ENCODE results near the gene ANKRD13C. TPM values are rescaled to one million over a fixed set of nuclear protein-coding genes. Genes with fewer than 3 reads are reported as not detected.

ANKRD13C gene
- total RNA-seq, 1 experiment from 2014 or later = 14.4 TPM

DNA sequence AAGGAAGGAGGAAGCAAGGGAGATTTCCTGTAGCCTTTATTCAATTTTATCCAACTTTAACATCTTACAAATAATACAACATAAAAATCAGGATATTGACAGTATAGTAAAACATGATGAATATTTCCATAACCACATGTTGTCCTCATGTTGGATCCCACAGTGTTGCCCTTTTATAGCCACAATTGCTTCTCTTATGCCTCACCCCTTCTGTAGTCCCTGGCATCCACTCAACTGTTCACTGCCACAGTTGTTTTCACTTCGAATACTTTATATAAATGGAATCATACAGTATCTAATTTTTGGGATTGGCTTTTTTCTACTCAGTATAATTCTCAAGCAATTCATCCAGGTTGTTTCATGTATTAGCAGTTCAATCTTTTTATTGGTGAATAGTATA is 88.6 kb downstream of the ANKRD13C start:
- peaks cover 14% of the 10 kb centered on the region for H3K36me3 Mint-ChIP-seq (ENCODE audit: insufficient read depth, unreplicated experiment)
- Histone ChIP-seq H3K4me3 (ENCODE audit: low read depth, low read length) (no peak overlapping the region), H3K9me3 (no peaks in the 10 kb centered on the region), H3K27me3 (replicated peaks; ENCODE audit: control insufficient read depth, insufficient read depth, low read length) (no peaks in the 10 kb centered on the region), H3K36me3 (ENCODE audit: control insufficient read depth, insufficient read depth, low read length) (no peaks in the 10 kb centered on the region), H3K4me1 (no peaks in the 10 kb centered on the region)
- H3K27me3 Mint-ChIP-seq (ENCODE audit: insufficient read depth, unreplicated experiment) = no peaks in the 10 kb centered on the region
- CTCF ChIA-PET = no interaction called here
- no TSS peak for BruUV-seq (replicated peaks)
- no peak overlapping the region for H3K4me3 Mint-ChIP-seq (ENCODE audit: unreplicated experiment)
- no peak overlapping the region for H3K27ac Mint-ChIP-seq (ENCODE audit: unreplicated experiment)
- TF ChIP-seq, protein P1, sequence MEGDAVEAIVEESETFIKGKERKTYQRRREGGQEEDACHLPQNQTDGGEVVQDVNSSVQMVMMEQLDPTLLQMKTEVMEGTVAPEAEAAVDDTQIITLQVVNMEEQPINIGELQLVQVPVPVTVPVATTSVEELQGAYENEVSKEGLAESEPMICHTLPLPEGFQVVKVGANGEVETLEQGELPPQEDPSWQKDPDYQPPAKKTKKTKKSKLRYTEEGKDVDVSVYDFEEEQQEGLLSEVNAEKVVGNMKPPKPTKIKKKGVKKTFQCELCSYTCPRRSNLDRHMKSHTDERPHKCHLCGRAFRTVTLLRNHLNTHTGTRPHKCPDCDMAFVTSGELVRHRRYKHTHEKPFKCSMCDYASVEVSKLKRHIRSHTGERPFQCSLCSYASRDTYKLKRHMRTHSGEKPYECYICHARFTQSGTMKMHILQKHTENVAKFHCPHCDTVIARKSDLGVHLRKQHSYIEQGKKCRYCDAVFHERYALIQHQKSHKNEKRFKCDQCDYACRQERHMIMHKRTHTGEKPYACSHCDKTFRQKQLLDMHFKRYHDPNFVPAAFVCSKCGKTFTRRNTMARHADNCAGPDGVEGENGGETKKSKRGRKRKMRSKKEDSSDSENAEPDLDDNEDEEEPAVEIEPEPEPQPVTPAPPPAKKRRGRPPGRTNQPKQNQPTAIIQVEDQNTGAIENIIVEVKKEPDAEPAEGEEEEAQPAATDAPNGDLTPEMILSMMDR (IDR thresholded peaks at IDR 0.05; ENCODE audit: insufficient read depth in 1 of 2, low read depth in 1 of 2, low read length in 1 of 2, severe bottlenecking in 1 of 2, unreplicated experiment in 1 of 2) = no peak
- POLR2A ChIA-PET = no interaction called here
- H3K9me3 Mint-ChIP-seq (ENCODE audit: unreplicated experiment) = no peaks in the 10 kb centered on the region
- no peak for DNase-seq
- intact Hi-C loops (cut with micrococcal nuclease; ENCODE audit: unreplicated experiment) = no loop called here
- H3K4me1 Mint-ChIP-seq (ENCODE audit: low read depth, unreplicated experiment) = no peaks in the 10 kb centered on the region

DNA sequence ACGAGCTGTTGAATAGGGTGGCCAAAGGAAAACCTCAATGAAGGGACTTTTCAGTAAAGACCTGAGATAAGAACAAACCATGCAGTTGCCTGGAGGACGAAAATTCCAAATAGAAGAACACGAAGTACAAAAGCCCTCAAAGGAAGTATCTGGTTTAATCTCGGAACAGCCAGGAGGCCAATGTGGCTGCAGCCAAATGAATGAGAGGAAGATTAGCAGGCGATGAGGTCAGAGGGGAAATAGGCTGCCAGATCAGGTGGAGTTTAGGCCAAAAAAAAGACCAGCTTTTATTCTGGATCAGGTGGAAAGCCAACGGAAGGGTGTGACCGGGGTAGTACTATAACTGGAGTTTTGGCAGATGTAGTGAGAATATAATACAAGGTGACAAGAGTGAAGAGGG is 89.7 kb downstream of the ANKRD13C start:
- POLR2A ChIA-PET = no interaction called here
- no peak overlapping the region for H3K27ac Mint-ChIP-seq (ENCODE audit: unreplicated experiment)

GRCh38 chr1:70256664-70257063 is 97.9 kb downstream of the ANKRD13C start:
- Mint-ChIP-seq H3K4me3 (ENCODE audit: unreplicated experiment) (no peak overlapping the region), H3K27ac (ENCODE audit: unreplicated experiment) (no peak overlapping the region), H3K36me3 (ENCODE audit: insufficient read depth, unreplicated experiment) (no peaks in the 10 kb centered on the region), H3K27me3 (ENCODE audit: insufficient read depth, unreplicated experiment) (no peaks in the 10 kb centered on the region), H3K9me3 (ENCODE audit: unreplicated experiment) (no peaks in the 10 kb centered on the region), H3K4me1 (ENCODE audit: low read depth, unreplicated experiment) (no peaks in the 10 kb centered on the region)
- Histone ChIP-seq H3K4me3 (ENCODE audit: low read depth, low read length) (no peak overlapping the region), H3K36me3 (ENCODE audit: control insufficient read depth, insufficient read depth, low read length) (no peaks in the 10 kb centered on the region), H3K9me3 (no peaks in the 10 kb centered on the region), H3K4me1 (no peaks in the 10 kb centered on the region), H3K27me3 (replicated peaks; ENCODE audit: control insufficient read depth, insufficient read depth, low read length) (no peaks in the 10 kb centered on the region)
- CTCF ChIA-PET = no interaction called here
- intact Hi-C loops (cut with micrococcal nuclease; ENCODE audit: unreplicated experiment) = loop anchor here (10.0 kb wide), 1 partner anchor 258 kb away; no protein-coding TSS in a partner anchor
- POLR2A ChIA-PET = no interaction called here
- no peak for DNase-seq
- TF ChIP-seq, protein P1 (IDR thresholded peaks at IDR 0.05; ENCODE audit: insufficient read depth in 1 of 2, low read depth in 1 of 2, low read length in 1 of 2, severe bottlenecking in 1 of 2, unreplicated experiment in 1 of 2) = no peak
- BruUV-seq (replicated peaks) = no TSS peak

More for the DNA sequence above, 89.7 kb downstream of the ANKRD13C start:
- Mint-ChIP-seq H3K36me3 (ENCODE audit: insufficient read depth, unreplicated experiment) (peaks cover 14% of the 10 kb centered on the region), H3K4me1 (ENCODE audit: low read depth, unreplicated experiment) (no peaks in the 10 kb centered on the region), H3K27me3 (ENCODE audit: insufficient read depth, unreplicated experiment) (no peaks in the 10 kb centered on the region), H3K9me3 (ENCODE audit: unreplicated experiment) (no peaks in the 10 kb centered on the region), H3K4me3 (ENCODE audit: unreplicated experiment) (no peak overlapping the region)
- DNase-seq = no peak
- no peaks in the 10 kb centered on the region for H3K27me3 ChIP-seq (replicated peaks; ENCODE audit: control insufficient read depth, insufficient read depth, low read length)
- no TSS peak for BruUV-seq (replicated peaks)
- H3K4me1 ChIP-seq = no peaks in the 10 kb centered on the region
- H3K4me3 ChIP-seq (ENCODE audit: low read depth, low read length) = no peak overlapping the region
- TF ChIP-seq, protein P1 (IDR thresholded peaks at IDR 0.05; ENCODE audit: insufficient read depth in 1 of 2, low read depth in 1 of 2, low read length in 1 of 2, severe bottlenecking in 1 of 2, unreplicated experiment in 1 of 2) = no peak
- intact Hi-C loops (cut with micrococcal nuclease; ENCODE audit: unreplicated experiment) = no loop called here
- H3K9me3 ChIP-seq = no peaks in the 10 kb centered on the region
- CTCF ChIA-PET = no interaction called here
- H3K36me3 ChIP-seq (ENCODE audit: control insufficient read depth, insufficient read depth, low read length) = no peaks in the 10 kb centered on the region

Measured in Caco-2 (cell line).